ENCODE results near the gene EME2.

The EME2 gene

GRCh38 chr16:1779741-1780676 lies 7.4 kb downstream of the EME2 start:
- no peak for DNase-seq

- DNase-seq = no peak
Measured at GRCh38 chr16:1780677-1781072, 8.1 kb downstream of the EME2 start.

GRCh38 chr16:1781254-1781653 lies 8.6 kb downstream of the EME2 start:
- no peak for DNase-seq

GRCh38 chr16:1781758-1782407 lies 9.3 kb downstream of the EME2 start:
- peak; percentile 44 for DNase-seq

- DNase-seq = peak; percentile 99
Measured at GRCh38 chr16:1782408-1783264, 10.0 kb downstream of the EME2 start, which contains the start of the genes NUBP2 and SPSB3. TSS of gene NUBP2 (plus strand) at chr16:1782960. CDS start at chr16:1783021, 61 bp downstream. TSS of gene SPSB3 (minus strand) at chr16:1782571. CDS start at chr16:1781483, 1,088 bp downstream.

GRCh38 chr16:1784977-1785845 lies 12.6 kb downstream of the EME2 start:
- no peak for DNase-seq

- no peak for DNase-seq
Measured at GRCh38 chr16:1785846-1786170, 13.2 kb downstream of the EME2 start.

GRCh38 chr16:1786242-1787055 lies 13.8 kb downstream of the EME2 start:
- no peak for DNase-seq

GRCh38 chr16:1787056-1787321 lies 14.4 kb downstream of the EME2 start:
- no peak for DNase-seq

- no peak for DNase-seq
Measured at GRCh38 chr16:1787322-1788094, 14.9 kb downstream of the EME2 start.

GRCh38 chr16:1788095-1788707 lies 15.6 kb downstream of the EME2 start:
- DNase-seq = no peak

GRCh38 chr16:1788708-1789100 lies 16.1 kb downstream of the EME2 start:
- no peak for DNase-seq

GRCh38 chr16:1789643-1790045 lies 17.0 kb downstream of the EME2 start:
- DNase-seq = no peak

- DNase-seq = no peak
Measured at GRCh38 chr16:1790261-1790610, 17.6 kb downstream of the EME2 start.

- no peak for DNase-seq
Measured at GRCh38 chr16:1790611-1791255, 18.1 kb downstream of the EME2 start.

- no peak for DNase-seq
Measured at GRCh38 chr16:1791256-1791942, 18.8 kb downstream of the EME2 start.

GRCh38 chr16:1791943-1792812 lies 19.6 kb downstream of the EME2 start:
- DNase-seq = no peak

Data from activated naive CD4-positive, alpha-beta T cell treated with Interleukin-2 at 50 U/mL for 16 hours (primary cell).